Adrenal gland (tissue), 12 donors: ENCODE results near the gene SPO11. TPM values are rescaled to one million over a fixed set of nuclear protein-coding genes. Genes with fewer than 3 reads are reported as not detected.
"Not testable (repeated sequence)": the region's sequence is repeated elsewhere in the genome, so short reads cannot be mapped to it uniquely, and the experiment has no call there.

ENCODE experiments used
- DNase-seq, 7 donors: peaks; one replicate each; pipeline ENCODE4 v3.0.0-alpha.2; 2019 to 2020
- H3K27ac ChIP-seq, 5 donors: fragments of 200-600 bp; sonication (generic) in 4 of 5; 1 replicate in 3 of 5; 2 replicates in 2 of 5; pipeline versions ENCODE4 v1.5.1 to v1.8.0; 2016 to 2020; ENCODE audit warnings: mild to moderate bottlenecking in 1 of 5
- H3K27me3 ChIP-seq: fragments of 200-600 bp; 2 replicates; pipeline ENCODE4 v1.8.0; 2021
- H3K36me3 ChIP-seq, 2 donors: fragments of 200-600 bp; replicated peaks in 1 of 2; 1 replicate in 1 of 2; 2 replicates in 1 of 2; pipeline versions ENCODE4 v1.5.1 to v1.8.0; 2018 to 2022
- H3K4me1 ChIP-seq, 2 donors: fragments of 200-600 bp; replicated peaks in 1 of 2; 1 replicate in 1 of 2; 2 replicates in 1 of 2; pipeline versions ENCODE4 v1.5.1 to v1.8.0; 2018 to 2021
- H3K4me3 ChIP-seq, 4 donors: fragments of 200-600 bp; sonication (generic) in 3 of 4; one replicate each; pipeline ENCODE4 v1.5.1; 2016 to 2018
- H3K9me3 ChIP-seq, 3 donors: fragments of 200-600 bp; sonication (generic) in 1 of 3; replicated peaks in 1 of 3; 1 replicate in 2 of 3; 2 replicates in 1 of 3; pipeline versions ENCODE4 v1.5.1 to v1.8.0; 2016 to 2021
- CTCF ChIP-seq, 6 experiments: fragments of 450-650 bp in 4 of 6; fragments of 200-600 bp in 2 of 6; sonication (generic) in 1 of 6; IDR thresholded peaks; 1 replicate in 5 of 6; 2 replicates in 1 of 6; pipeline versions ENCODE4 v1.5.1 to v1.8.0; 2016 to 2021; ENCODE audit warnings: antibody characterized with exemption in 6 of 6, mild to moderate bottlenecking in 2 of 6, moderate library complexity in 1 of 6
- POLR2A ChIP-seq, 2 donors: fragments of 450-650 bp; IDR thresholded peaks; one replicate each; pipeline ENCODE4 v1.6.1; 2017; ENCODE audit warnings: antibody characterized with exemption in 2 of 2, mild to moderate bottlenecking in 2 of 2, moderate library complexity in 1 of 2
- WGBS, 4 donors: extraction: QIAGEN DNeasy Blood & Tissue Kit in 2 of 4; methylation state at CpG; one replicate each; pipeline versions ENCODE4 v1.1.5 to v1.1.7; 2013 to 2017; 5-methylcytosine and 5-hydroxymethylcytosine counted together
- intact Hi-C, 2 donors: fragments of 100-400 bp; cut with DNase I; formaldehyde crosslinking; loops; one replicate each; pipeline versions ENCODE4 v1.14.1 to v1.15.0; 2022 to 2023
- polyA plus RNA-seq, 3 donors: library from polyadenylated mRNA; stranded (reverse); fragments of 200-250 nt in 2 of 3; fragments of 350-450 nt in 1 of 3; fragmentation: Illumina TruSeq in 1 of 3; extraction: RNeasy Lipid Tissue Mini Kit (QIAGEN cat#74804) in 1 of 3; gene quantifications; one replicate each; pipeline ENCODE4 v1.2.3, GENCODE V29; 2013 to 2014
- total RNA-seq, 9 donors: library from RNA; depleted of rRNA in 4 of 9; stranded (reverse); fragments of >200 nt in 4 of 9; fragments of 120-200 nt in 1 of 9; fragmentation: NEBNext Ultra II Directional in 1 of 9; extraction: Animal tissue kit (Norgen Biotek cat#: 25700) in 1 of 9; gene quantifications; one replicate each; pipeline versions ENCODE4 v1.1.0 to v1.2.4, GENCODE V29; 2013 to 2023
- donor health status: healthy with polysubstance abuse.
- donor health status: Bipolar disorder and iron deficiency.
- donor health status: DM: yes; HTN: yes; CAD: no.
- donor health status: DM: no; HTN: no; CAD: no.
- donor health status: DM: no; HTN: no; CAD: no.
- donor health status: DM: yes; HTN: yes; CAD: no.

The SPO11 gene
- total and polyA plus RNA-seq, 12 donors, result not detected

DNA sequence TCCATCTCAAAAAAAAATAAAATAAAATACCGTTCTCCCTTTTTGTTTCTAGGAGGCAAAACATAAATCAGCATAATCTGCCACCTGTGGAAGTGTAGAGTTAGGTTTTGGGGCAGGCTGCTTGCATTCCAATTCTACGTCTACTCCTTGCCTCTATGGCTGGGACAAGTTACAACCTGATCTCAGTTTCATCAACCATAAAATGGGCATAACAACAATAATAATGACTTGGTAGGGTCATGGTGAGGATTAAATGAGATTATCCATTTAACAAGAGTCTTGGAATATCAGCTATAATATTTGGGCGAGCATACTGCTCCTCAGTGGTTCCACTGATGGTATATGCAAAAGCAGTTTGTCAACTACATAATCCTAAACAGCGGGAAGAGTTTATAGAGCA, 17.8 kb downstream of the SPO11 start:
- intact Hi-C loops, result loop anchor here (2.0 to 5.0 kb wide), 2 partner anchors 255 to 259 kb away; no protein-coding TSS in a partner anchor
- no peak overlapping the region for H3K4me3 ChIP-seq
- H3K27me3 ChIP-seq, result no peaks in the 10 kb centered on the region
- H3K27ac ChIP-seq, result no peak overlapping the region
- no peak for DNase-seq
- H3K36me3 ChIP-seq, result no peaks in the 10 kb centered on the region
- H3K4me1 ChIP-seq, result peaks cover 5 to 8% of the 10 kb centered on the region in 2 donors
- no peaks in the 10 kb centered on the region for H3K9me3 ChIP-seq
- WGBS, 4 donors, result 63 to 74% (median 70%) methylated on average over 4 of the region's 4 CpGs
- no peak for TF ChIP-seq POLR2A (IDR thresholded peaks at IDR 0.05)
- TF ChIP-seq CTCF (IDR thresholded peaks at IDR 0.05), result no peak

DNA sequence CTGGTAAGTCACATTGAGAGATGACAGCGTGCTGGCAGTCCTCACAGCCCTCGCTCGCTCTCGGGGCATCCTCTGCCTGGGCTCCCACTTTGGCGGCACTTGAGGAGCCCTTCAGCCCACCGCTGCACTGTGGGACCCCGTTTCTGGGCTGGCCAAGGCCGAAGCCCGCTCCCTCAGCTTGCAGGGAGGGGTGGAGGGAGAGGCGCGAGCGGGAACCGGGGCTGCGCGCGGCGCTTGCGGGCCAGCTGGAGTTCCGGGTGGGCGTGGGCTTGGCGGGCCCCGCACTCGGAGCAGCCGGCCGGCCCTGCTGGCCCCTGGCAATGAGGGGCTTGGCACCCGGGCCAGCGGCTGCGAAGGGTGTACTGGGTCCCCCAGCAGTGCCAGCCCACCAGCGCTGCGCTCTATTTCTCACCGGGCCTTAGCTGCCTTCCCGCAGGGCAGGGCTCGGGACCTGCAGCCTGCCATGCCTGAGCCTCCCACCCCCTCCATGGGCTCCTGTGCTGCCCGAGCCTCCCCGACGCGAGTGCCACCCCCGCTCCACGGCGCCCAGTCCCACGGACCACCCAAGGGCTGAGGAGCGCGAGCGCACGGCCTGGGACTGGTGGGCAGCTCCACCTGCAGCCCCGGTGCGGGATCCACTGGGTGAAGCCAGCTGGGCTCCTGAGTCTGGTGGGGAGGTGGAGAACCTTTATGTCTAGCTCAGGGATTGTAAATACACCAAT, 18.8 kb downstream of the SPO11 start:
- H3K27me3 ChIP-seq, H3K36me3 ChIP-seq, DNase-seq, H3K4me3 ChIP-seq, H3K27ac ChIP-seq, H3K9me3 ChIP-seq: not testable (repeated sequence)
- intact Hi-C loops, result loop anchor here in 1 of 2 donors (5.0 kb wide), 1 partner anchor 256 kb away; no protein-coding TSS in a partner anchor
- 54 to 67% (median 60%) methylated on average over 8 to 45 of the region's 47 CpGs for WGBS, 4 donors
- H3K4me1 ChIP-seq, result peaks cover 5 to 14% of the 10 kb centered on the region in 2 donors

DNA sequence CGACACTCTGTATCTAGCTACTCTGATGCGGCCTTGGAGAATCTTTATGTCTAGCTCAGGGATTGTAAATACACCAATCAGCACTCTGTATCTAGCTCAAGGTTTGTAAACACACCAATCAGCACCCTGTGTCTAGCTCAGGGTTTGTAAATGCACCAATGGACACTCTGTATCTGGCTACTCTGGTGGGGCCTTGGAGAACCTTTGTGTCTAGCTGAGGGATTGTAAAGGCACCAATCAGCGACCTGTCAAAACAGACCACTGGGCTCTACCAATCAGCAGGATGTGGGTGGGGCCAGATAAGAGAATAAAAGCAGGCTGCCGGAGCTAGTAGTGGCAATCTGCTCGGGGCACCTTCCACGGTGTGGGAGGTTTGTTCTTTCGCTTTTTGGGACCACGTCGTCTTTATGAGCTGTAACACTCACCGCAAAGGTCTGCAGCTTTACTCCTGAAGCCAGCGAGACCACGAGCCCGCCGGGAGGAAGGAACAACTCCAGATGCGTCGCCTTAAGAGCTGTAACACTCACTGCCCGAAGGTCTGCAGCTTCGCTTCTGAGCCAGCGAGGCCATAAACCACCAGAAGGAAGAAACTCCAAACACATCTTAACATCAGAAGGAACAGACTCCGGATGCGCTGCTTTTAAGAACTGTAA, 19.4 kb downstream of the SPO11 start:
- H3K27ac ChIP-seq, H3K9me3 ChIP-seq, DNase-seq, H3K4me3 ChIP-seq, H3K27me3 ChIP-seq, H3K36me3 ChIP-seq: not testable (repeated sequence)
- intact Hi-C loops, result loop anchor here in 1 of 2 donors (5.0 kb wide), 1 partner anchor 257 kb away; no protein-coding TSS in a partner anchor
- 81 to 89% (median 85%) methylated on average over 17 to 21 of the region's 21 CpGs for WGBS, 4 donors
- peaks cover 5 to 14% of the 10 kb centered on the region in 2 donors for H3K4me1 ChIP-seq

DNA sequence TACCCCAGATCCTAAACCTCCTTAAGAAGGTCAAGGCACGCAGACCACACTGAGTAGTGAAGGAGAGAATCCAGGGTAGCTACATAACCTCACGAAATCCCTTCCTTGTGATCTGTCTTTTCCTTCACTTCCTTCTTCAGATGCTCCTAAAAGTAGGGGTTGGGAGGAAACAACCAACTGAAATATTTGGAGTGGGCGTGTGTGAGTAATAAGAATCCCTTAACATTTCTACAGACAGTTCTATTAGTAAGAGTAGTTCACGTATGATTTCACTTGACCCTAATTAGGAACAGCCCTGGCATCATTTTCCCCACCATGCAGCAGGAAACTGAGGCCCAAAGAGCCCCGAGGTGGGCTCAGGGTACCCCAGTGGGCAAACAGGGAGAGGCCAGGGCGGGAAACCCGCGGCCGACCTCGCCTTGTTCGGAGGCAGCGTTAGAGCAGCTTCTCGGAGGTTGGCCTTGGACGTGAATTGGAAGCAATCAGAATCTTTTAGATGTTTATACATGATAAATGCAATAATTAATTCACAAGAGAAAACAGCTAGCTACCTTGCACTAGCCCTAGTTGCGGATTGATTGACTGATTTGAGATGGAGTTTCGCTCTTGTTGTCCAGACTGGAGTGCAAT, 20.6 kb downstream of the SPO11 start:
- Histone ChIP-seq H3K27me3 (no peaks in the 10 kb centered on the region), H3K27ac (peak overlapping the region in 1 of 5 donors; percentile 36), H3K4me3 (no peak overlapping the region), H3K4me1 (peaks cover 5 to 14% of the 10 kb centered on the region in 2 donors), H3K36me3 (no peaks in the 10 kb centered on the region), H3K9me3 (no peaks in the 10 kb centered on the region)
- DNase-seq, result no peak
- TF ChIP-seq CTCF (IDR thresholded peaks at IDR 0.05) (no peak), POLR2A (IDR thresholded peaks at IDR 0.05) (no peak)
- intact Hi-C loops, result no loop called here
- WGBS, 4 donors, result 73 to 79% (median 75%) methylated on average over 16 of the region's 16 CpGs

DNA sequence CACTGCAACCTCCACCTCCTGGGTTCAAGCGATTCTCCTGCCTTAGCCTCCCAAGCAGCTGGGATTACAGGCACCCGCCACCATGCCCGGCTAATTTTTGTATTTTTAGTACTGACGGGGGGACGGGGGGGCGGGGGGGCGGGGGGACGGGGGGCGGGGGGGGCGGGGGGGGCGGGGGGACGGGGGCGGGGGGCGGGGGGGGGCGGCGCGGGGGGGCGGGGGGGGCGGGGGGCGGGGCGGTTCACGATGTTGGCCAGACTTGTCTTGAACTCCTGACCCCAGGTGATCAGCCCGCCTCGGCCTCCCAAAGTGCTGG, 21.1 kb downstream of the SPO11 start:
- Histone ChIP-seq H3K4me3 (peak overlapping the region in 2 of 4 donors; percentile 65 to 83), H3K27ac (peak overlapping the region in 4 of 5 donors; percentile 34 to 92 (median 72)), H3K4me1 (peaks cover 5 to 14% of the 10 kb centered on the region in 2 donors)
- H3K36me3 ChIP-seq, H3K27me3 ChIP-seq, H3K9me3 ChIP-seq, DNase-seq, intact Hi-C loops: not testable (repeated sequence)
- 17 to 50% (median 27%) methylated on average over 2 to 12 of the region's 24 CpGs for WGBS, 4 donors
